IPS-11a (cell line): ENCODE measurements around the gene QKI.
"Not testable (repeated sequence)": the region's sequence is repeated elsewhere in the genome, so short reads cannot be mapped to it uniquely, and the experiment has no call there.

ENCODE experiments used
- H3K4me3 ChIP-seq: one replicate; pipeline ENCODE4 v1.5.1; 2013; ENCODE audit warnings: low read depth, low read length, control low read depth

QKI gene

DNA sequence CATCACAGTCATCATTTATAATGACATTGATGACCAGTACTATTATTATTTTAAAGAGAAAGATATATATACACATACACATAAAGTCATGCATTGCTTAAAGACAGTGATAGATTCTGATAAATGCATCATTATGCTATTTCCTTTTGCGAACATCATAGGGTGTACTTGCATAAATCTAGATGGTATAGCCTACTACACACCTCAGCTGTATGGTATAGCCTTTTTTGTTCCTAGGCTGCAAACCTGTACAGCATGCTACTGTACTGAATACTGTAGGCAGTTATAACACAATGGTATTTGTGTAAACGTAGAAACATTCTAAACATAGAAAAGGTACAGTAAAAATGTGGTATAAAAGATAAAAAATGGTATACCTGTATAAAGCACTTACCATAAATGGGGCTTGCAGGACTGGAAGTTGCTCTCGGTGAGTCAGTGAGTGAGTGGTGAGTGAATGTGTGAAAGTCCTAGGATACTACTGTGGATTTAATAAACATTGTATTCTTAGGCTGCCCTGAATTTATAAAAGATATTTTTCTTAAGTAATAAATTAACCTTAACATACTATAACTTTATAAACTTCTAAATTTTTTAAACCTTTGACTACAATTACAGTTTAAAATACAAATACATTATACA, 23.9 kb downstream of the QKI start:
- no peak overlapping the region for H3K4me3 ChIP-seq

DNA sequence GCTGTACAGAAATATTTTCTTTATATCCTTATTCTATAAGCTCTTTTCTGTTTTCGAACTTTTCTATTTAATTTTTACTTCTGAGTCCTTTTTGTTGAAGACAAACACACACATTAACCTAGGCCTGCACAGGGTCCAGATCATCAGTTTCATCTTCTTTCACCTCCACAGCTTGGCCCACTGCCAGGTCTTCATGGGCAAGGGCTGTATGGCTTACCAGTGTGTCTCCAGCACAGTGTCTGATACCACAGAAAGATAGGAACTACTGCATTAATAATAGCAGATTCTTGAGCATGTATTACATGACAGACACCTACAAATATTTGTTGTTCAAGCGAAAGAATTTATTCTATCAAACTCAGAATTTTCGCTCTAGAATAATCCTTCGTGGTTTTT, 24.4 kb downstream of the QKI start:
- H3K4me3 ChIP-seq, result no peak overlapping the region

DNA sequence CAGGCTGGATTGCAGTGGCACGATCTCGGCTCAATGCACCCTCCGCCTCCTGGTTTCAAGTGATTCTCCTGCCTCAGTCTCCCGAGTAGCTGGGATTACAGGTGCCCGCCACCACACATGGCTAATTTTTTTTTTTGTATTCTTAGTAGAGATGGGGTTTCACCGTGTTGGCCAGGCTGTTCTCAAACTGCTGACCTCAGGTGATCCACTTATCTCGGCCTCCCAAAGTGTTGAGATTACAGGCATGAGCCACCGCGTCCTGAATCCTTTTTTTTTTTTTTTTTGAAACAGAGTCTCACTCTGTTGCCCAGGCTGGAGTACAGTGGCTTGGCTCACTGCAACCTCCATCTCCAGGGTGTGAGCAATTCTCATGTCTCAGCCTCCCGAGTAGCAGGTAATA, 24.9 kb downstream of the QKI start:
- not testable (repeated sequence) for H3K4me3 ChIP-seq

DNA sequence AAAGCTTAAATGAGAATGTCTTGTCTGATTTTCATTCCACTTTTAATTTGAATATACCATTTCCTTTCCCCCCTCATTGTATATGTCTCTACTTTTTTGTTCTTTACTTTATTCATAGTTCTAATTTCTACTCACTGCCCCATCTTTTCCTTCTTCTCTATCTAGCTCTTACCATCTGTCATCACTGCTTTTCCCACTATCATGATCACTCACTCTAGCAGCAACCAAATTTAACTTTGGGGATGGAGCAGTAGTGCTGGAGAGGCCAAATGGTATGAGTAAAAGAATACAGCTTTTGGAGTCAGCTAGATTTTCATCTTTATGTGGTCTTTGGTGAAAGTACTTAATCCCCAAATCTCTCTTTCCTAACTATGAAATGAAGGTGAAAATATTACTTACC, 25.5 kb downstream of the QKI start:
- no peak overlapping the region for H3K4me3 ChIP-seq

DNA sequence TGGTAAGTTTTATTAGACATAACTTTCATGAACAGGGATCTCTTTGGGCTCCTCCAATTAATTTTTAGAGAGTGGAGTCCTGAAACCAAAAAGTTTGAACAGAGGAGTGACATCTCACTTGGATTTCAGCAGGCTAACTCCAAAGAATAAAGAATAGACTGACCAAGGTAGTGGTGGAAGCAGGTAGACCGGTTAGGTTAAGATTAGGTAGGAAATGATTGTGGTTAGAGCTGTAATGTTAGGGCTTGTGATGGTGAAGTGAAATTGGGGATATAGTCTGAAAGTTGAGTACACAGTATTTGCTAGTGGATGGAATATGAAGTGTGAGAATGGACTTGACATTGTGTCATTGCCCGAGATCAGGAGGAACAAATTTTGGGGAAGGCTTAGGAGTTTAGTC, 27.8 kb downstream of the QKI start:
- no peak overlapping the region for H3K4me3 ChIP-seq

DNA sequence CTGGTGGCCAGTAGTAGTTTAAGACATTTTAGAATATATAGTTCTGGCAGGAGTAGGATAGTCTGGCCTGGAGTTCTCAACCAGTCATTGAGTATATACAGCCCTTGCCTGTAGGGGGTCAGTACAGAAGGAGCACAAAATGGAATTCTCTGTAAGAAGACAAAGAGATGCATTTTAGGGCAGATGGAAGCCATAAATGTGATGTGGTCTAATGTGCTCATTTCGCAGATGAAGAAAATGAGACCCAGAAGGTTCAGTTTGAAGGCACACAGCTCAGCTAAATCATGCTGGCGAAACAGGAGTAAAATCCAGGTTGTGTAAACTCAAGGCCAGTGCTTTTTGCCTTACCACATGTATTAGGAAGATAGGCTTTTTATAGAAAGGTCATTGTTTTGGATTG, 29.6 kb downstream of the QKI start:
- H3K4me3 ChIP-seq, result no peak overlapping the region

DNA sequence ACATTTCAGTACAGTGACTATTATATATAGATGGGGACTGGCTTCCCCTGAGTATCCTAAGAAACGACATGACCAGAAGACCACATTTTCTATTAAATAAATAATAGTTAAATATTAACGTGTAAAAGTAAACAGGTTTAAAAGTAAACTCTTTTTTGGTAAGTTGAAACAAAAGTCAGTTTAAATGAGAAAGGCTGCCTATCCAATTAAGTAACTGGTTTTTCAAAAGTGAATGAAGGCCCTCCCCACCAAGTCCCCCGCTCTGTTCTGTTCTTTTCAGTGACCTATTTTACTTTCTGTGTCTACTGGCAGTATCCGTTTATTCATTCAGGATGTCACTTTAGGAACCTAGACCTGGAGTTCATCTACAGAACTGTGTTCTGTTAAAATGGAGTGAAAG, 32.0 kb downstream of the QKI start:
- no peak overlapping the region for H3K4me3 ChIP-seq

DNA sequence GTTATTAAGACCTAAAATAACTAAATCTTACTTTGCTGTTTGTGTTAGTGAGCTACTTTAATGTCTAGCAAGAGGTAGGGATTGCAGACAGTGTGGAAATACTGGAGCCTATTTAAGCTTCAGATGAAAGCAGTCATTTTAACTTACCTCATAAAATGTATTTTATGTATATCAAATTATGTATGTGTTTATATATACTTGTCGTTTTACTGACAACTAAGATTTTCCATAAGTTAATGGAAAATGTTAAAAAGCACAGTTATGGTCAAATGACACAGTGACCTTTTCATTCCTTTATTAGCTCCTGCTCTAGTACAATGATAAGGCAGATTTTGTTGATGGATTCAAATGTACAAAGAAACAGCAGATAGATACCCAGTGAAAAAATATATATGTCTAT, 34.6 kb downstream of the QKI start:
- H3K4me3 ChIP-seq, result no peak overlapping the region

DNA sequence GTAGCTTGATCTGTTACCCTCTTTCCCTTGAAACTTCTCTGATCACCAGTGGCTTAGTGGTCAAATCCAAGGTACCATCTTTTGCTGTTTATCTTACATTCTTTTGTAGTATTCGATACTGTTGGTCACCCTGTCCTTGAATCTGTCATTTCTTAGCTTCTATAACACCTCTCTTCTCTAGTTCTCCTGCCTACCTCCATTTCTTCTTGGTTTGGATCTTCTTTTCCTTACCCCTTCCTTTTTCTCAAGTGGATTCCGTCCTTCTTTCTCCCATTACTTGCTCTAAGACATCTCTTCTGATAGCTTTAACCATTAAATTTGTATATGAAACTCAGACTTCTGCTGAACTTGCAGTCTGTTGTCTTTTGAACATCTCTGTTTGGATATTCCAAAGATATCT, 39.9 kb downstream of the QKI start:
- no peak overlapping the region for H3K4me3 ChIP-seq

DNA sequence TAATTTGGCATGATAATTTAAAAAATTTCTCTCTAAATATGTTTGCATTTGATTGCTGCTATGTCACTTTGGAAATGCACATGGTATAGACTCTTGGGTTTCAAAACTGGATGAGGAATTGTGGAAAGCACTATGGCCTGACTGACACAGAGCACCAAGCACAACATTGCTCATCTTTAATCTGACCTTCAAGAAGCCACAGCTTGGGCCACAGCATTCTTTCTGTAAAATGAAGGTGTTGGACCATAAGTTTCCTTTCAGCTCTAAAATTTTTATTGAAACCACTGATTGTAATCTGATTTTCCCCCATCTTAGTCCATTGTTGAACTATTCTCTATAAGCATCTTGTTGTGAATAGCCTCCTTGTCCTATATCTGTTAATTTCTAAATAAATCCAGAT, 41.0 kb downstream of the QKI start:
- H3K4me3 ChIP-seq, result no peak overlapping the region

DNA sequence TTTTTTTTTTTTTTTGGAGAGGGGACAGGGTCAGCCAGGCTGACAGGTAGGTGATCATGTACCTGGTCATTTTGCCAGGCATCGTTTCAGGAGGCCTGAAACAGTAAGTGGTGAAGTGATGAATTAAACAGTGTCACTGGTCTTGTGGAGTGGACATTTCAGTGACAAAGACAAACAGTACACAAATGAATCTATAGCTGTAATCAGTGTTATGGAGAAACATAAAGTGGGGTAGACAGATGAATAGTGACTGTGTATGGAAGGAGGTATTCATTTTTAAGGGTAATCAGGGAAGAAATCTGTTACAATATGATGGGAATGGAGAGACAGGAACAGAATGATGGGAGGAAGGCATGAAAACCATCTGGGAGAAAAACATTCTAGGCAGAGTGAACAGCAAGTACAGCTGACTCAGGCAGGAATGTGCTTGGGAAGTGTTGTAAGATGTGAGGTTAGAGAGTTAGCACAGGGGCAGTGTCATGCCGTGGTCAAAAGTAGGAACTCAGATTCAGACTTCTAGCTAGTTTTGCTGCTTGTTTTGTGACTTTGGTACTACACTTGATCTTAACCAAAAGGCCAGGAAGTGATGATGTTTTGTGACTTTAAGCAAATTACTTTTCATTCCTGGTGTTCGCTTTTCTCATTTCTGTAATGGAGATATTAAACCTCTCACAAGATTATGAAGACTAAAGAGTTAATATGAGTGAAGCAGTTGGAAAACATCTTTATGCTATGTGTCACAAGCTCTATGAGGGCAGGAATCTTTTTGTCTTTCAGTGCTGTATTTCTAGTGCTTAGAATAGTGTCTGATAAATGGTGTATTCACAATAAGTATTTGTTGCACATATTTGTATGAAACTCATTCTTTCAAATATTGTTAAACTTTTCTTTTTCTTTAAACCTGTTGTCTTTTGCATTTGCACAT, 43.4 kb downstream of the QKI start:
- H3K4me3 ChIP-seq, result no peak overlapping the region

DNA sequence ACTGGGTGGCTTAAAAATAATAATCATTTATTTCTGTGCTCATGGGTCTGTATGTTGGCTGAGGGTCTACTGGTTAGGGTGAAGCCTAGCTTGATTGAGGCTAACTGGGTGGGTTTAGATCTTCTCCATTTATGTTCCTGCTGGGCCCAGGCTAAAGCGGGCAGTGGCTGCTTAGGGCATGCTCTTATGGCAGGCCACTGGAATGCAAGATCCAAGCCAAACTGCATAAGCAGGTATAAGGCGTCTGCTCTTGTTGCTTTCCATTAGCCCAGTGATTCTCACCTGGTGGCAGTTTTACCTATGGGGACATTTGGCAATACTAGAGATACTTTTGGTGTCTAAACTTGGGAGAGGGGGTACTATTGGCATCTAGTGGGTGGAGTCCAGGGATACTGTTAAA, 44.5 kb downstream of the QKI start:
- H3K4me3 ChIP-seq, result no peak overlapping the region

DNA sequence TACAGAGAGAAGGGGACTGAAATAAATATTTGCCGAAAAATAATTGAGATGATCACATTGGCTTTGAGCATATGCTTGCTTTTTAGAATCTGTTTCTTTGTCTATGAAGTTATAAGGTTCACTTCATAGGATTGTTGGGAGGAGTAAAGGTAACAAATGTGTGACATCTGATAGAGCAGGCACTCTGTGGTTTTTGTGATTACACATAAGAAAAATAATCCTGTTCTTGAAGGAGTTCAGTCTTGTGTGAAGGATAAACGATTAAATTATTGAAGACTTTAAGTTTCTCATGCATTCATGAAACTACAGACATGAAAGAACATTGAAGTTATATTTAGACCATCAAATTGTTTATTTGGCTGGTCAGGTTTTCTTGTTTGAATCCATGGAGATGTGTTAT, 45.0 kb downstream of the QKI start:
- no peak overlapping the region for H3K4me3 ChIP-seq

DNA sequence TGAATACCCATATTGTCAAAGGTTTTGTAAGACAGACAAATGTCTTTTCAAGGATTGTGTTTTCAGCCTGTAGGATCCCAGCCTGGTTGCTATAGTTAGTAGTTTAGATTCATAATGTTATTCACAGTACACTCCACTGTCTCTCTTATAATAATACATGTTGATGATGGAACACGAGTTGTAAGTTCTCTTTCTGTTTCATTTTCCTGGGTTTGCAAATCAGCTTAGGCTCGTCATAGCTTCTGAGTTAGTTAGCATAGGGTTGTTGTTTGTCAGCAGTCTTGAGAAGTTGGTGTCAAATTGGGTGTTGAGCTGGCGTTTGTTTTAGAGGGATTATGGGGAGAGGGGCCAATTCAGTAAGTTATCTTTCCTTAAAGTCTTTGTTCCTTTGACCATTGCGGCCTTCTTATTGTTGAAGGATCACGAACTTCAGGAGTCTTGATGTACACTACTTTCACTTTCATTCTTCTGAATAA, 45.8 kb downstream of the QKI start:
- no peak overlapping the region for H3K4me3 ChIP-seq

DNA sequence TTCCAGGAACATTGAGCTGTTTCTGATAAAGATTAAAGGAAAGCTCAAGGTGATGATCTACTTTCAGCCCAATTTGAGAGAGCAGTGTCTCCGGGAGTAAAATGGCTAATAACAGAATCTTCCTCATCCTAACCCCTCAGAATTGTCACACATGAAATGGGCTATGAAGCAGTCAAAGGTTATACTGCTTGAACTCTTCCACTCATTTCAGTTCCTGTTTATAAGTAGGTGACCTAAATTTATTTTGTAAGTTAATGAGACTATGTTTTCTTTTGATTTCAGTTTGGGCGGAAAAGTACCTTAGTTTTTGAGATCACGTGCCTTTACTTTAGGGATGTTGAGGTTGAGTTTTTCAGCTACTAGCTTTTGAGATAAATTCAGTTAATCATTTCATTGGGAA, 47.2 kb downstream of the QKI start:
- H3K4me3 ChIP-seq, result no peak overlapping the region

DNA sequence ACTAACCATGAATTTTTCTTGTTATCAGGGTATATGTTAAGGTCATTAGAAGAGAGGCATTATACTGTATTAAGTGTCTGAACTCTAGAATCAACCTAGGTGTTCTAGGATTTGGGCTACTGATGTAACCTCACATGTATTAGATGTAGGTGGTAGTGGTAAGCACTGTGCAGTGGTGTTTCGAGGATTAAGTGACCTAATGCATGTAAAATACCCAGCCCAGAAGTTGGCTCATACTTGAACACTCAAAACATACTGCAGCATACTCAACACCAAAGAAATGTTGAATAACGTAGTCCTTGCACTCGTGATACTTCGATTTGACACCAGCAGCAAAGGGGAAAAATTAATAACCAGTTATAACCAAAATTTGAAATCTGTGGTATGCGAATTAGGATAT, 48.7 kb downstream of the QKI start:
- H3K4me3 ChIP-seq, result no peak overlapping the region

DNA sequence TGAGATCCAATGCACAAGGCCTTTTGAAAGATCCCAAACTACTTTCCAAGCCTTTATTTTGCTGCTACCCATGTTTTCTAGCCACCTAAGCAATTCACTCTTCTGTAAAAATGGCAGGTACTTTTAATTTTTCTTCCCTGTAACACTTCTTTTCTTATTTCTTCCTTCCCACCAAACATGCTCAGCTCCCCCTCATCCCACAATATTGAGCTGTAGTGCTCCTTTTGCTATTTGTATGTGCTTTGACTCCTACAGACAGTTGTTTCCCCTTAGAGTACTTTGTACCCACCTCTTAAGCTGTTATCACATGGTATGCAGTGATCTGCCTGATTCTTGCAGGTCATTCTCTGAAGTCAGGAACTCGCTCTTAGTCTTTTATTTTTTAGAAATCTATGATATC, 49.3 kb downstream of the QKI start:
- no peak overlapping the region for H3K4me3 ChIP-seq

DNA sequence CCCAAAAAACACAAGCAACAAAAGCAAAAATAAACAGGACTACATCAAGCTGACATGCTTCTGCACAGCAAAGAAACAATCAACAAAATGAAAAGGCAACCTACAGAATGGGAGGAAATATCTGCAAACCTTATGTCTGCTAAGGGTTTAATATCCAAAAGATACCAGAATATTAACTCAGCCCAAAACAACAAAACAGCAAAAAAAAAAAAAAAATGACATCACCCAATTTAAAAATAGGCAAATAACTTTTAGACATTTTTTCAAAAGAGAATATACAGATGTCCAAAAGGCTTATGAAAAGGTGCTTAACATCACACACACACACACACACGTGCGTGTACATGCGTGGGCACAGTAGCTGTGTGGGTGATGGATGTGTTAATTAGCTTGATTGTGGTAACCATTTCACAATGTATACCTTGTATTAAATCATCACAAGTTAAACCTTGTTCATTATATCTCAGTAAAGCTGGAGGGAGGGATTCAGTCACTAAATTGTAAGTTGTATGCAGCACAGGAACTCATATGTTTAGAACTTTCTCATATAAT, 52.4 kb downstream of the QKI start:
- no peak overlapping the region for H3K4me3 ChIP-seq

DNA sequence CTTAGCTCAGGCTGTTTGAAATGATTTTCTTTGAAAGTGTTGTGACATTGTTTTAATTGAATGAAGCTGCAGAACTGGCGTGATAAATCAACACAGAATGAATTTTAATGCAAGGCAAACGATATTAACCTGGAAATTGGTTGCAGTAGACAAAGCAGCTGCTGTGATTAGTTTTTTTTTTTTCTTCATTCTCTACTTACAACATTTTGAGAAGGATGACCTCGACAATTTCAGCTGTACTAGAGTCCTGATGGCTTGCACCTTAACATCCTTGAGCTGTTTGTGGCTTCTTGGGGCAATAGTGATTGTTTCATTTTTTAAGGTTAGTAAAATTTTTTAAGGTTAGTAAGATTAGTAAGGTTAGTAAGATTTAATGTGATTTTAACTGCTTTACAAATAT, 54.2 kb downstream of the QKI start:
- H3K4me3 ChIP-seq, result no peak overlapping the region

DNA sequence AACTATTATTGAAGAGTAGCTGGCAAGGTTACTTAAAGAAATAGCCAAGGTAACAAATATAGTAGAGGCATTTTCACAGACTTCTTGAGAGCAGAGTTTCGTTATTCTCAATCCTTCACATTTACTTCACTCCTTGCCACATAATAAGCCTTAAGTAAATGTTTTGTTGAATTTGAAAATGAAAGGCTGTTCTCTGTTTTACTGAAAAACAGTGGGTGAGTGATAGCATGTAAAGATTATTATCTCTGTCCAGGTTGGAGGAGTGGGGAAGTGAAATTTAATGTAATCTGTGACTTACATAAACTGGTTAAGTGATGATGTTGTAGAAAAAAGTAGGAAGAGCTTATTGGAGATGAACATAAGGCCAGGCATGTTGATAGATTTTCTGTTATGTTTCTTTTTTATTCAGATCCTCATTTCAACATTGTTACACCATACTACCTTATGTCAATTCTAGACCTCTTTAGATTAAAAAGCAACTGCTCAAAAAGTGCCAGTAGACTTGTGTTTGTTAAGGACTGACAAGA, 55.0 kb downstream of the QKI start:
- H3K4me3 ChIP-seq, result no peak overlapping the region

DNA sequence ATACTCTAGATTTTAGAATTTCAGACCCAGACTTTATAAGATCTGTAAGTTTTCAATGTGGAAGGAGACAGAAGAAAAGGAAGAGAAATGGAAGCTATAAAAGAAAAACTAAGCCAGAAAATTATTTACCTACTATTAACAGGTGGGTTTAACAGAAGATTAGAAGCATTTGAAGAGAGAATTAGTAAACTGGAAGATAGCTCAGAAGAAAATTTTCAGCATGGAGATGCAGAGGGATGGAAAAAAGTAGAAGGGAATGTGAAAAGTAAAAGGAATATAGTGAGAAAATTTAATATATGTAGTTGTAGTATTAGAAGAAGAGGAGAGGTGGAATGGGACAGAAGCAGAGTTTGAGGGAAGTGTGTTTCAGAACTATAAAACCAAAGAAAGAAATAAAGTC, 56.1 kb downstream of the QKI start:
- H3K4me3 ChIP-seq, result no peak overlapping the region

DNA sequence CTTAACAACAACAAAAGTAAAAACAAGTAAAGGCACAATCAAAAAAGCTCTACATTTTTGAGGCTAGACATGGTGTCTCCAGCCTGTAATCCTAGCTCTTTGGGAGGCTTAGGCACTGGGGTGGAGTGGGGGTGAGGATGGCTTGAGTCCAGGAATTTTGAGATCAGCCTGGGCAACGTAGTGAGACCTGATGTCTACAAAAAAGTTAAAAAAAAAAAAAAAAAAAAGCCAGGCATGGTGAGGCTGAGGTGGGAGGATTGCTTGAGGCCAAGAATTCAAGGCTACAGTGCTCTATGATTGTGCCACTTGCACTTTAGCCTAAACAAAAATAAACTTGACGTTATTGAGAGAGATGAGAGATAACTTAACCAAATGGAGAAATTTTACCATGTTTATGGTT, 60.1 kb downstream of the QKI start:
- no peak overlapping the region for H3K4me3 ChIP-seq
